Stimulated activated CD4-positive, alpha-beta T cell treated with anti-CD3 and anti-CD28 coated beads, TNF-alpha, amount 100 ng/mL, for 24 hours (primary cell): Measurements from ENCODE around the gene TMEM196.

Experiments
- DNase-seq, 3 experiments: peaks; one replicate each; pipeline ENCODE4 v3.0.0-alpha.2; 2020; ENCODE audit warnings: low read depth in 3 of 3

TMEM196 gene

DNA sequence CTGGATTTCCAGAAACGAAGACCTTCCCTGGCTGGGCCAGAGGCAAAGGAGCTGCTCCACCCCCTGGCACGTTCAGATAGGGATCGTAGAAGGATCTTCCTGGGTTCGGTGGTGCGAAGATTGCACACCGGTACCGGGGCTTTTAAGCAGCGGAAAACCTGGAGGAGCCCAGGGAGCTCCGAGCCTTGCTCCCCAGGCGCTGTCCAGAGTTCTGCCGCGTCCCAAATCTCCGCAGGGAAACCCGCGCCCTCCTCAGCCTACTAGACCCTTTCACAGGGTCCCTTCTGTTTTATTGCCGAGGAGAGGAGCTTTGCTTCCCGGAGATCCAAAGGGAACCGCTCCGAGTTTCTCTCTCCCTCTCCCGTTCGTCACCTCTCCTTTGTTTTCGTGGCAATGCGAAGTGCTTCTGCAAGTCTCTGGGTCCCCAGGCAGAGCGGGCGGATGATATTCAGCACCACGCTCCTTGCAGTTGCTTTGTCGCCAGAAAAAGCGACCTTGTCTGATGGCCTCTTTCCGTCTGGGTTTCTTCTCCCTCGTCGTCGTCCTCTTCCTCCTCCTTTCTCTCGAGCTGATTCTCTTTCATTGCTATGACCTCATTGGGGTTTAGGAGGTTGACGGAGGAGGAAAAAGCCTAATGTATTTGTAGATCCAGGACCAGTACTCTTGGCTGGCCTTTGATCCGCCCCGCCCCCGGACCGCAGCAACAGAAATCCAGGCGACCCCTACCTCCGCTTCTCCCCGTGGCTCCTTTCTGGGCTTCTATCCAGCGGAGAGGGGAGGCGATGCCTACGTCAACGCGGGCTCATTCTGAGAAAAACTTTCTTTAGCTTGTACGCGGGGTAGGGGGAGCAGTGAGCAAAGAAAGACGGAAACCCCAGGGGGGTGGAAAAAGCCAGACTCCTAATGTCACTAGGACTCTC lies at the start of gene TMEM196:
Gene TMEM196 (minus strand): TSS at position 777 of the 920 bp plus-strand sequence. CDS start 921 bp downstream, outside the sequence.
- no peak for DNase-seq

DNA sequence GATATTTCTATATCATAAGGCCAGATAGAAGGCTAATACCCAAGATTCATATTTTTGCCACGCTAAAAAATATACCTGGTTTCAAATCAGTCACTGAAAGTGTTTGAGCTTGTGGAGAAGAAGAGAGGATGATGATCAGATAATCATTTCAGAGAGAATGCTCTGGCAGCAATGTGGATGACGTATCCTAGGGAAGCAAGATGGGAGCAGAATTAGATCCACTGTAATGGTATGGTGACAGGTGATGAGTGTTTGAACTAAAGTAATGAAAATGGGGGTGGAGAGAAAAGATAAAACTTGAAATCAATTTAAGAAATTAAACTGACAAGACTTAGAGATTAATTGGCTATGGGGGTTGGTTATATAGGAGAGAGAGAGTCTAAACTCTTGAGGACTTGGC lies 42.7 kb upstream of the TMEM196 start:
- DNase-seq: no peak

DNA sequence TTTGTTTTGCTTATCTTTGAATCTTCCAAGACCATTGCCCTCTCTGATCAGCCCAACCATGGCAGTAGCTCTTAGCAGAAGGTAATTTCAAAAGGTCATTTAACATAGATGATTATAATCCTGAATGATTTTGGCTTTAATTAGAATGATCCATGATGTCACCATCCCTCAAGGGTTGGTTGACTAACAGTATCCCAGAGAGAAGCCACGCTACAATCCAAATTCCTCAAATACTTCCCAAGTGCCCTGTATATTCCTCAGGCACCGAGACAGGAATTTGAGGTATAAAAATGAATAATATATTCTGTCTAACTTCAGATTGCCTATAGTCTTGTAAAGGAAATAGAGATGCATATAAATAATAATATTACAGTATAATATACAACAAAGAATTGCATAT lies 42.1 kb upstream of the TMEM196 start:
- DNase-seq: no peak

DNA sequence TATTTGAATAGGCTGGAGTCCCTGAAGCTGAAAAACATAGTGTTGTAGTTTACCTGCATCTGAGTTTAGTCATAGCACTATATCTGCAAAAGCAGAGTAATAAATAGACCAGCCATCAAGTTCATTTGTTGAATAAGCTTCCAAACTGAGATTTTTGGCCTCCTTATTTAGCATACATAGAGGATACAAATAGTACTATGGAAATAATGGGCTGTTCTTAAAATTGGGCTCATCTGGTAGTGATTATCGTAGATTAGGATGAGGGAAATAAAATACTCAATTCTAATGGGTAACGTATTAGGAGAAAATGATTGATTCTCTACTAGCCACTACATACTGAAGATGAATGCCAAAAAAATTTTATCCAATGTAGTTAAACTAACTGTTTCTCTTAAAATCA lies 41.4 kb upstream of the TMEM196 start:
- no peak for DNase-seq

DNA sequence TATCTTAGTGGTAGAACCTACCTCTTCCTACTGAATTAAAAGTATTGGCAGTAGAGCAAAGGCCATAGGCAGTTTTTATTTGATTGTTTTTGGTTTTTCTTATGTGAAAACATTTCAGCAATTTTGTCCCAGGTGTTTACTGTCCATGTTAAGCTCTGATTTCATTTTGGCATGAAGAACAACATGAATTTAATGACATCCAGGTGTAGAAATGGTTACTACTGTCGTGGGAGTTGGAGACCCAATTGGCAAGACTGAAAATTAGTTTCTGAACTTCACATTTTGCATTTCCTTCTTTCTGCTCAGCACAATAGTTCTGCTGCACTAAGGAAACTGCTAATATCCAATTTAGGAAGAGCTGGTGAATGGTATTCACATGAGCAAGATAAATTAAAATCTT lies 38.0 kb upstream of the TMEM196 start:
- DNase-seq: no peak

DNA sequence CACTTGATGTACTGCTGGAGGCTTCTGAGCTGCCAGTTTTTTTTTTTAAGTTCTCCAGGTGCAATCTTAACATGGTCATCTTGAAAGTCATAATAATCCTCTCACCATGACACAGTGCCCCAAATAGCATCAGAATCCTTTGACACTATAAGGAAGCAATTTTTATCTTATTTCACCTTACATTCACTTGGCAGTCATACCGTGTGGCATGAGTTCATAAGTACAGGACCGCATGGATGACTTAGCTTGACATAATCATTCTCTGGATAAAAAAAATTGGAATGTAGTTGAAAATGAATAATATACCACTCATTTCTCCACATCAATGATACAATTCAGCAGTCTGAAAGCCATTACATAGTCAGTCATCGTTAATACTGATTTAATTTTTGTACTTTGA lies 25.6 kb upstream of the TMEM196 start:
- DNase-seq: no peak

DNA sequence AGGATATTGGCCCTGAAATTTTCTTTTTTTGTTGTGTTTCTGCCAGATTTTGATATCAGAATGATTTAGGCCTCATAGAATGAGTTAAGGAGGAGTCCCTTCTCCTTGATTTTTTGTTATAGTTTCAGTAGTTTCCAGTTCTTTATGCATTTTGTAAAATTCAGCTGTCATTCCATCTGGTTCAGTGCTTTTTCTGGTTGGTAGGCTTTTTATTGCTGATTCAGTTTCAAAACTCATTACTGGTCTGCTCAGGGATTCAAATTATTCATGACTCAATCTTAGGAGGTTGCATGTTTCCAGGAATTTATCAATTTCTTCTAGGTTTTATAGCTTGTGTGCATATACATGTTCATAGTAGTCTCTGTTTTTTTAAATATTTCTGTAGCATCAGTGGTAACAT lies 10.1 kb upstream of the TMEM196 start:
- DNase-seq: no peak

DNA sequence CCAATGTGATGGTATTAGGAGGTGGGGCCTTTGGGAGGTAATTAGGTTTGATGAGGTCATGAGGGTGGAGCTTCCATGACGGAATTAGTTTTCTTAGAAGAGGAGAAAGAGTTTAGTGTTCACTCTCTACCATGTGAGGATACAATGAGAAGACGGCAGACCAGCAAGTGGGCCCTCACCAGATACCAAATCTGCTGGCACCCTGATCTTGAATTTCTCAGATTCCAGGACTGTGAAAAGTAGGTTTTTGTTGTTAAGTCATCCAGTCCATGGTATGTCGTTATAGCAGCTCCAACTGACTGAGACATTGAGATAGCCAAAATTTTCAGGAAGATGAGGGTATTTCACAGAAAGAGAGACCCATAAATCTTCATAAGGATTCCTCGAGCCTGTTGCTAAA lies 3.6 kb upstream of the TMEM196 start:
- no peak for DNase-seq

DNA sequence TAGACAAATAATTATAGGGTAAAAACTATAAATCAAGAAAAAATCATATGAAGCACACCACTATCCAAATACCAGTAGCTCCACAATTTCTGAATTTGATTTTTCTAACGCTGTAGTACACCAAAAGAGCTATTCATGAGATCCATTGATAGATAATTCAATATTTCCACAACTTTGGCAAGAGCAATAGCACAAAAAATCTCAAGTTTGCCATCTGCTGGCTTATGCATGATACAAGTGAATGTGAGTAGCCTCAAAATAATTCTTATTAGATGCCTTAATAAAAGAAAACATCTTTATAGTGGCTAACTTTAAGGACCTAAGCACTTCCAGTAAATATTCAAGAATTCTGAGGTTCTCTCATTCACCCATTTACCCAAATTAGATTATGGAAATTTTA lies 2.2 kb upstream of the TMEM196 start:
- DNase-seq: no peak

DNA sequence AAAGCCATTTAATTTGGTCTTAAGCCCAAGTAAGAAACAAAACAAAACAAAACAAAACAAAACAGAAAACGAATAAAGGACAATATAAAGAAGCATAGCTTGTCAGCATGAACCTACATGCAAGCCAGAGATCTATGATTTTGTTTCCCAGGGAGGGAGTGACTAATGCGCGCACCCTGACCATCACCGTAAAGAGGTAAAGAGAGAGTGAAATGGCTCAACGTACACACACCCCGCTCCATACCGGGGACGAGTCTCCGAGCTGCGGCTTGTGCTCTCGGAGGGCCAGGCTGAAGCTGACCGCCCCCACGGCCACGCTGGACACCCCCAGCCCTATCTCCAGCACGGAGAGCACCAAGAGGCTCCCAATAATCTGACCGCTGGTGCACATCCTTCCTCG lies 1.1 kb downstream of the TMEM196 start:
- no peak for DNase-seq

DNA sequence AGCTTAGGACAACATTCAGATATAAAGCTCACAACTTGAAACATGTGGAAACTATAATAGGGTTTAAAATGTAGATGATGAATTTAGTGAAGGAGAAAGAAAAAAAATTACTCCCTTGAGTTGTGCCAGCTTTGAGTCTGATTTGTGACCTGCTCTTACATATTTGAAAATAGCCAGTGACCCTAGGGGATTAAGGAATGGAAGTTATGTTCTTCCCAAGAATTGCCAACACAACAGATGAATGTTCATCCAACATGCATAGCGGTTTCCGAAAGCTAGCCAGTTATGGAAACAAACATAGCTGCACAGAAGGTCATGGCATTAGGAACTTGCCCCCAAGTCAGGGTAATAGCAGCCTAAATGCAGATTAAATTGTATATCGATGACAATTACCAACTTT lies 10.8 kb downstream of the TMEM196 start:
- DNase-seq: no peak

DNA sequence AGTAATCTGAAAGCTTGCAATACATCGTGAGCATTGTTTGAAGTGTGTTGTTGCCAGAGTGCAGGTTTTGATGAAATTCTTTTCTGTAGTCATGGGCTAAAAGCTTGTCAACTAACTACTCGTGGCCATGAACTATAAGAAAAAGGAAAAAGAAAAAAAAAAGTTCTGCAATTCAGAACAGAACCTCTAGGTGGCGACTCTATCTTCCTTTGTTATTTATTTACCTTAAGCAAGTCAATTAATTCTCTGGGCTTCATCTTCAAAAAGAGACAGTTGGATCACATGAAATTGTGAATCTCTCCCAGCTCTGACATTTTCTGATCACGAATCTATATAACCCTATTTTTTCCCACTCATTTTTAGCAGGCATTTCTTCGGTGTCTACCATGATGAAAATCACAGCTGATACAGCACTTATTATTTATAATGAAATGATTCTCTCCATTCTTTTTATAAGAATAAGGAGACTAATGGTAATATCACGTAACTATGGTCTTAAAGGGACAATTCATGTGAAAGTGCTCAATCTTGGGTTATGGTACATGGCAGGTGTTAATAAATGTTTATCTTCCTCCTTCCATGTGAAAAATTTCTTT lies 18.8 kb downstream of the TMEM196 start:
- no peak for DNase-seq

DNA sequence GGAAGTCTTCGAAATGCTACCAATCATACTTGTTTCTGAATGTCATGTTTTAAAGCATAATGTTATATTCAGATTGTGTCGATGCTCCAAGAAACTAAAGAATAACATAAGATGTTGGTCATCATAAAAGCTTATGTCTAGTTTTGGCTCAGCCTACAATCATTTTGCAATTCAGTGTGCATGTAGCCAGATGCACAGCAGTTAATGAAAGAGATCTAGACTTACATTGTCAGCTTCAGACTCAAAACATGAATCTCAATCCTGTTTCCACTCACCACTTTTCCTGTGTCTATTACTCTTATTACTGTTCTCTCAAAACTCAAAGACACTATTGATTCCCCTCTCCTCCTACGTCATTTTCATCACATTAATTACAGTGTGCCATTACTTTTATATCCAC lies 21.4 kb downstream of the TMEM196 start:
- DNase-seq: no peak

DNA sequence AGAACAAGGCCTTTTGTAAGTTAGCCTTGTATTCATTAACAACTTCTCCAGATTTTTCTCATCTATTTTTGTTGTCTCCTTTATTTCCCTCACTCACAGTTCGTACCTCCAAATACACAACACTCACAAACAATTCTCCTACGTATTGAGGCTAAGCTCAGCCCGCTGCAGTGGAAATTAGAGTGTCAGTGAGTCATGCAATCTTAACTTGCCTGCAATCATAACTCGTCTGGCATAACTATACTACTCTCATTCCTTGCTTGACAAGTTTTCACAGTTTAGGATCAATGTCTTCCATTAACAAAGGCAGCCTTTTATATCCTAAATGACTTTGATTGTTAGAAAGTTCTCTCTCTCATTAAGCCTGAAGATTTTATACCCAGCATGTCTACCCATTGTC lies 23.8 kb downstream of the TMEM196 start:
- no peak for DNase-seq

DNA sequence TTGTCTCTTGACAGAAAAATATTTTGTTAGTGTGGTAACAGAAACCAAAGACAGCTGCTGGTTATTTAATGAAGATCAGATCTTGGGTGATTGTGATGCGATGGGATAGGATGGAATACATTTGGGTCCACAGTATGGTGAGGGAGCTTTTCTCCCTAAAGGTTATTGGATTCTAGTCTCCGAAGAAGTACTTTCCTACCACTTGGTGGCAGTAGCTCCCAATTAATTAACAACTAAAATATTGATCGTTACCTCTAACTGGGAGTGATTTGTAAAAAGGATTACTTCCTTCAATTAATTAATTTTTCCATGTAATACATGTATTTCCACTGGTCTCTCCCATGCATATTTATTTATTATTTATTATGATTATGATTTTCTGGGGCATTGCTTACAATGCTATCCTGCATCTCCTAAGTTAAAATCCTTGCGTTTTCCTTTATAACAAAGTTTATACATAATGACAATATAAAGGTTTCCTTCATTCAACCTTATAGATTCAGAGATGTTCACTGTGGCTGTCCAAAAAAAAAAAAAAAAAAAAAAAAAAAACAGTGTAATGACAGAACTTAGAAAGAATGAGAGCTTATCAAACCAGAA lies 25.6 kb downstream of the TMEM196 start:
- no peak for DNase-seq

DNA sequence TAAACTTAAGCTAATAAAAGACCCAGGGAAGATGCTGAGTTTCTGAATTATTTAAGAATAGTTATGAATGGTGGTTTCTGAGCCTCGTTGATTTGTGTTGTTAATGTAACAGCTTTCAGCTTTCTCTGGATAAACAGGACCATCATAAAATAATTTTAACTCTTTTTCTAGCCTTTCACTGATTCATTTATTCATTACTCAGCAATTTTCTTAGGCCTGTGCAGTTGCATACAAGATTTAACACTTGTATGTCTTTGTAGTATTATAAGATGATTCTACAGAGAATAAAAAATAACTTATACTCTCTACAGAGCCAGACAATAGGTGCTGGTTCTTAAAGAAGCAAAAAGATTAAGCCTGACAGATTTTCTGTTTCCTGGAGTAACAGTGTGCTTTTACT lies 29.3 kb downstream of the TMEM196 start:
- no peak for DNase-seq

DNA sequence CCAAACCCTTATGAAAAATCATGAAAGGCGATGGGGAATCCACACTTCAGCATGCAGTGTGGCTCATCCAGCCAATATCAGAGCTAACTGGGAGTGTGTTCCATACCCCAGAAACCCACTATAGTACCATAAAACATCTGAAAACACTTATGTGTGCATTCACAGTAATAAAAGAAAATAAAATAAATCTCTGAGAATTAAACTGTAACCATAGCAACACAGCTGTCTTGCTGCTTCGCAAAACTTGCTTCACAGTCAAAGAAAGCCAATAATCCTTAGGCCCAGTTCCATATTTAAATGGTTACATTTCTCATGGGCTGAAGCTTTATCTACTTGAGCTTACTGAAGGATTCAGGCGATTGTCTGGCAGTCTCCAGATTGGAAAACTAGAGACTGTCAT lies 44.7 kb downstream of the TMEM196 start:
- DNase-seq: no peak

DNA sequence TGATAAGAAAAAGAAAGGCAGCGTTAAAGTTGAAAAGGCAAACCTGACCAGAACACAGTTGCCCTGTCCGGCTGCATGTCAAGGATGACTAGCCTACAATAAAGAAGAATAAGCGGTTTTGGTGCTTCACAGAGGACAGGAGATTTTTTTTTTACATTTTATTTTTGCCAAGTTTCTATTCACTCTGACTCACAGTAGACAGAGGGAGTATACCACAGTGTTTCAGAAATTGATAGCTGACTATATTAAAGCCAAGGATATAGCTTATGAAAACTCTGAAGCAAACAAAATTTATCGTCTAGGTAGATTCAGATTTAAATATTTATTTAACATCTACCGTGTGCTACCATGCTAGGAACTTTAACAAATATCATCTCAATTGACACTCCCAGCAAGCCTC lies 47.6 kb downstream of the TMEM196 start:
- no peak for DNase-seq

DNA sequence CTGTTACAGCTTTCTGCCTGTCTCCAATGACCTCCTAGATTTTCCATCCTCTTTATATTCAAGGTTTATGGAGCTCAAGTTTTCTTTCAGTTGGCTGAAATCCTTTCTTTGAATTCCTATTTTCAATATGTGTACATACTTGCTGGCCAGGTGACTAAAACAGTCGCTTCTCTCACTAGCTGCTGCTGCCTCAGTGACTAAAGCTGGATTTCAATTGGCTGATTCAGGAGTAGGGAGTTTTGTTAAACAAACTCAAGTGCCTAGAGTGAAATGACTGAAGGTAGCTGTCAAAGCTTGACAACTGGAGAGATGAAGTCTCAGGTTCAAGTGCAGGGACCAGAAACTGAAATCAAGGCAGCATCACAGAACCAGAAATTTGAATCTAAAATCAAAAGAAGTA lies 57.9 kb downstream of the TMEM196 start:
- DNase-seq: no peak

DNA sequence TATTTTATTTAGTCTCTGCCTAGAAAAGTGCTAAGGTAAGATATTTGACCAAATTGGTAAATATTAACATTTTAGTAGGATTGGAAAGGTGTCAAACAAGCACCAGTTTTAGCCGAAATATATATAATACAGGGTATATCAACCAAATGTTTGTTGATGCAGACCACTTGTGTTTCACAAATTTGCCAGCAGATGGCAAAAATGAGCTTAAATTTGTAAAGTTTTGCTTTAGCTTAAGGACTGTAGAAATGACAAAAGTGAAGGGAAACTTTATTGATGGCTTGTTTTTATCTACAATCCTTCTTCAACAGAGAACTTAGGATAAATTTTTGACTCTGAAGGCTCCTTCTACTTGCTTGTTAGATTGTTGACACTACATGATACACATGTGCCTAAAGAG lies 59.7 kb downstream of the TMEM196 start:
- peak in 1 of 3 experiments; percentile 4 for DNase-seq

DNA sequence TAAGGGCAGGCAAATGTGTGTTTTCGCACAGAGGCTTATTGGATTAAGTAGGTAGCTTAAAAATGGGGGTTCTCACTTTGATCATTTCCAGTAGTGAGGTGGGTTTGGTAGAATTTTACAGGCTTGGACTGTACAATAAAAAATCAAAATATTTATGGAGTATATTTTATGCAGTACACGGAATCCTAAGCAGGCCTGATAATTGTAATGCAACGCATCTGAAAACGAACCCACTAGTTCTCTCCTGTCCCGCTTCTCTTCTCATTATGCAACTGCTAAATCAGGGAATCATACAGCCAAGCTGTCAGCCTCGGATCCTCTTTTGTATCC lies 64.2 kb downstream of the TMEM196 start:
- DNase-seq: no peak

DNA sequence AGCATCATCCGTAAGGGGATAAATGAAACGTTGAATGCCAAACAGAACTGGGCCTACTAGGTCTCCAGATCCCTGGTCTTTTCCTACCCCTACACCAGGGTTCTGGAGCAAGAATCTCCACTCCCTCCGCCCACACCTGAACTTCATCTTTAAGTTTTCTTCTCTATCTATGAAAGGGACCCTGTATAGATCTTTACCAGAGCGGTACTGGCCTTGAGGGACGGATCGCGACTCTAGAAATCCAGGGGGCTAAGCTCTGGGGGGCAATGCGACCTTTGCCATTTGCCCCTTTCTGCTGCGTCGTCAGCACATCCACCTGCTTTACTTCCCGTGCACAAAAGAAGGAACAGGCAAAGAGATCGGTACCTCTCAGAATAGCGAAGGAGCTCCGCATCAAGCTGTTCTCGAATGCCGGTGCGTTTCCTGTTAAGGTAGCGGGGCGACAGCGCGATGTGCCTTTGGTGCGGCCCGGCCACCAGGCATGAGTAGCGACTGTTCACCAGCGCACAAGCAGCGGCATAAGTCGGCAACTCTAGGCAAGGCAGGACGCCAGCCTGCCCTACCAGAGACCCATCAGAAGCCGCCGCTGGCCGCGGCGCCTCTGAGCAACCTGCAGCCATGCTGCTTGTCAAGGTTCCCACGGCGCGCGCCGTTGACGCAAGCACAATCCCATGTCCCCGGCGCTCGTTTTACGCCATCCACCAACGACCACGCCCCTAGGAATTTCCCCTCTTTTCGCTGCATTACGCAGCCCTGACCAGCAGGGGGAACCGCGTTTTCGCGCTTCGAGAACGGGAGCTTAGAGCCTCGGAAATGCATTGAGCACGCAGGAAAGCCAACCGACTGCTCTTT lies 64.8 kb downstream of the TMEM196 start, which contains the start of gene POLR1F:
Gene POLR1F (minus strand): TSS at position 641 of the 852 bp plus-strand sequence. CDS start 21 bp downstream, at position 620.
- peak; percentile 90 to 92 (median 92) for DNase-seq
